GM19463 (cell line): ENCODE measurements around the gene INF2.

Experiments
- ATAC-seq: cut with Tn5 transposase; IDR thresholded peaks from one replicate; pipeline ENCODE4 v1.9.1; 2021; ENCODE audit warnings: mild to moderate bottlenecking, moderate library complexity; ENCODE audit not compliant: unreplicated experiment

INF2 gene

GRCh38 chr14:104676130-104676693, 13.2 kb upstream of the INF2 start:
- ATAC-seq, result no peak

GRCh38 chr14:104676694-104677511, 12.5 kb upstream of the INF2 start:
- ATAC-seq, result peak; percentile 27

- ATAC-seq, result peak; percentile 48
These were observed 11.7 kb upstream of the INF2 start for GRCh38 chr14:104677512-104678332.

GRCh38 chr14:104678346-104678745, 11.1 kb upstream of the INF2 start:
- ATAC-seq, result no peak

- ATAC-seq, result no peak
These were observed 10.3 kb upstream of the INF2 start for GRCh38 chr14:104678901-104679705.

- ATAC-seq, result no peak
These were observed 9.2 kb upstream of the INF2 start for GRCh38 chr14:104680056-104680805.

GRCh38 chr14:104680806-104681688, 8.4 kb upstream of the INF2 start:
- ATAC-seq, result peak; percentile 32

GRCh38 chr14:104681689-104682074, 7.7 kb upstream of the INF2 start:
- ATAC-seq, result no peak

- no peak for ATAC-seq
These were observed 7.3 kb upstream of the INF2 start for GRCh38 chr14:104682107-104682593.

GRCh38 chr14:104683653-104684448, 5.6 kb upstream of the INF2 start:
- ATAC-seq, result no peak

- no peak for ATAC-seq
These were observed 5.0 kb upstream of the INF2 start for GRCh38 chr14:104684449-104684821.

- ATAC-seq, result no peak
These were observed 4.0 kb upstream of the INF2 start for GRCh38 chr14:104685216-104685997.

GRCh38 chr14:104685998-104686610, 3.3 kb upstream of the INF2 start:
- ATAC-seq, result no peak

GRCh38 chr14:104686624-104687517, 2.5 kb upstream of the INF2 start:
- ATAC-seq, result no peak

- ATAC-seq, result no peak
These were observed 1.6 kb upstream of the INF2 start for GRCh38 chr14:104687601-104688504.
